Liver (tissue), 9 donors: ENCODE results near the gene HOOK2. TPM values are rescaled to one million over a fixed set of nuclear protein-coding genes. Genes with fewer than 3 reads are reported as not detected.
A peak's percentile ranks its signal among the peaks of the same experiment; 100 is the strongest.

ENCODE experiments used
- DNase-seq: peaks from one replicate; pipeline ENCODE4 v3.0.0-alpha.2; 2017; ENCODE audit warnings: low spot score
- H3K27ac ChIP-seq, 2 donors: one replicate each; pipeline ENCODE4 v1.7.0; 2013; ENCODE audit warnings: inconsistent platforms in 2 of 2, low read length in 2 of 2, control low read depth in 1 of 2, low read depth in 1 of 2, mild to moderate bottlenecking in 1 of 2
- H3K27me3 ChIP-seq, 4 donors: one replicate each; pipeline versions ENCODE4 v1.6.1 to v1.7.0; 2013; ENCODE audit warnings: low read length in 3 of 4, inconsistent platforms in 1 of 4, mild to moderate bottlenecking in 1 of 4, moderate library complexity in 1 of 4; ENCODE audit not compliant: control insufficient read depth in 4 of 4, insufficient read depth in 4 of 4
- H3K36me3 ChIP-seq, 4 donors: one replicate each; pipeline versions ENCODE4 v1.6.1 to v1.7.0; 2013; ENCODE audit warnings: low read length in 3 of 4, mild to moderate bottlenecking in 3 of 4, low read depth in 1 of 4, moderate library complexity in 1 of 4; ENCODE audit not compliant: control insufficient read depth in 4 of 4, insufficient read depth in 3 of 4
- H3K4me1 ChIP-seq, 4 donors: one replicate each; pipeline versions ENCODE4 v1.6.1 to v1.7.0; 2013; ENCODE audit warnings: low read length in 3 of 4, mild to moderate bottlenecking in 3 of 4, moderate library complexity in 1 of 4; ENCODE audit not compliant: control insufficient read depth in 4 of 4, insufficient read depth in 4 of 4
- H3K4me3 ChIP-seq, 3 donors: one replicate each; pipeline versions ENCODE4 v1.6.1 to v1.7.0; 2013; ENCODE audit warnings: low read length in 3 of 3, control low read depth in 1 of 3, low read depth in 1 of 3, mild to moderate bottlenecking in 1 of 3
- H3K9ac ChIP-seq, 2 donors: one replicate each; pipeline ENCODE4 v1.7.0; 2013; ENCODE audit warnings: low read length in 2 of 2, mild to moderate bottlenecking in 2 of 2, moderate library complexity in 2 of 2, control low read depth in 1 of 2, low read depth in 1 of 2
- H3K9me3 ChIP-seq, 4 donors: one replicate each; pipeline versions ENCODE4 v1.6.1 to v1.7.0; 2013; ENCODE audit warnings: low read length in 3 of 4; ENCODE audit not compliant: control insufficient read depth in 4 of 4
- EGR1 ChIP-seq, 2 donors: IDR thresholded peaks; 2 replicates each; pipeline ENCODE4 v1.6.1; 2016 to 2018; ENCODE audit warnings: antibody characterized with exemption in 2 of 2, low read depth in 2 of 2
- FOXA1 ChIP-seq: IDR thresholded peaks from 2 replicates; pipeline ENCODE4 v1.6.1; 2016; ENCODE audit warnings: antibody characterized with exemption
- FOXA2 ChIP-seq: IDR thresholded peaks from 2 replicates; pipeline ENCODE4 v1.6.1; 2016; ENCODE audit warnings: antibody characterized with exemption
- GABPA ChIP-seq, 2 donors: IDR thresholded peaks in 1 of 2; conservative IDR thresholded peaks in 1 of 2; 2 replicates each; pipeline ENCODE4 v1.6.1; 2016; ENCODE audit warnings: antibody characterized with exemption in 2 of 2, mild to moderate bottlenecking in 1 of 2, moderate library complexity in 1 of 2
- HNF4A ChIP-seq, 2 donors: conservative IDR thresholded peaks; 2 replicates each; pipeline ENCODE4 v1.6.1; 2016; ENCODE audit warnings: antibody characterized with exemption in 2 of 2, mild to moderate bottlenecking in 2 of 2
- HNF4G ChIP-seq: IDR thresholded peaks from 2 replicates; pipeline ENCODE4 v1.6.1; 2016; ENCODE audit warnings: antibody characterized with exemption
- JUND ChIP-seq, 2 donors: IDR thresholded peaks; 2 replicates each; pipeline ENCODE4 v1.6.1; 2016; ENCODE audit warnings: antibody characterized with exemption in 2 of 2
- NR2F2 ChIP-seq: IDR thresholded peaks from 2 replicates; pipeline ENCODE4 v1.6.1; 2016; ENCODE audit warnings: antibody characterized with exemption
- RAD21 ChIP-seq, 2 donors: IDR thresholded peaks; 2 replicates each; pipeline ENCODE4 v1.6.1; 2016; ENCODE audit warnings: antibody characterized with exemption in 2 of 2, mild to moderate bottlenecking in 2 of 2
- RXRA ChIP-seq, 2 donors: IDR thresholded peaks; 2 replicates each; pipeline ENCODE4 v1.6.1; 2017 to 2018; ENCODE audit warnings: antibody characterized with exemption in 2 of 2, mild to moderate bottlenecking in 1 of 2
- SP1 ChIP-seq: IDR thresholded peaks from 2 replicates; pipeline ENCODE4 v1.6.1; 2018; ENCODE audit warnings: antibody characterized with exemption, mild to moderate bottlenecking
- TAF1 ChIP-seq: conservative IDR thresholded peaks from 2 replicates; pipeline ENCODE4 v1.6.1; 2016; ENCODE audit warnings: antibody characterized with exemption, mild to moderate bottlenecking
- YY1 ChIP-seq: IDR thresholded peaks from 2 replicates; pipeline ENCODE4 v1.6.1; 2016; ENCODE audit warnings: antibody characterized with exemption, mild to moderate bottlenecking
- WGBS: extraction: QIAGEN DNeasy Blood & Tissue Kit; methylation state at CpG from one replicate; pipeline ENCODE4 v1.1.7; 2013; 5-methylcytosine and 5-hydroxymethylcytosine counted together
- polyA plus RNA-seq, 2 donors: library from polyadenylated mRNA; stranded (reverse) in 1 of 2; unstranded in 1 of 2; fragments of 200-250 nt in 1 of 2; fragments of >200 nt in 1 of 2; fragmentation: Nextera tagmentation in 1 of 2; extraction: Ambion mirVana in 1 of 2; gene quantifications; one replicate each; pipeline versions ENCODE4 v1.2.1 to v1.2.3, GENCODE V29; 2013 to 2015
- total RNA-seq, 2 donors: library from RNA; depleted of rRNA; stranded (reverse); fragments of >200 nt; gene quantifications; one replicate each; pipeline ENCODE4 v1.2.3, GENCODE V29; 2014
- TF ChIP-seq, protein P1 (sequence below): fragments of 150-350 bp; IDR thresholded peaks from 2 replicates; pipeline ENCODE4 v1.5.1; 2017; ENCODE audit warnings: improper control_type of control experiment, low read depth, low read length; ENCODE audit not compliant: missing input control
- TF ChIP-seq, protein P2 (sequence below): IDR thresholded peaks from 2 replicates; pipeline ENCODE4 v1.6.1; 2016; ENCODE audit warnings: antibody characterized with exemption, mild to moderate bottlenecking
- TF ChIP-seq, protein P3 (sequence below): IDR thresholded peaks from 2 replicates; pipeline ENCODE4 v1.6.1; 2016; ENCODE audit warnings: antibody characterized with exemption
- TF ChIP-seq, protein P4 (sequence below): IDR thresholded peaks from 2 replicates; pipeline ENCODE4 v1.6.1; 2016; ENCODE audit warnings: antibody characterized with exemption
- donor health status: healthy.
- donor health status: healthy.
- donor health status: healthy.
- donor health status: healthy.
- donor health status: healthy.

The HOOK2 gene
- total and polyA plus RNA-seq, 4 donors: 11.3 to 36.4 (median 15.0) TPM

DNA sequence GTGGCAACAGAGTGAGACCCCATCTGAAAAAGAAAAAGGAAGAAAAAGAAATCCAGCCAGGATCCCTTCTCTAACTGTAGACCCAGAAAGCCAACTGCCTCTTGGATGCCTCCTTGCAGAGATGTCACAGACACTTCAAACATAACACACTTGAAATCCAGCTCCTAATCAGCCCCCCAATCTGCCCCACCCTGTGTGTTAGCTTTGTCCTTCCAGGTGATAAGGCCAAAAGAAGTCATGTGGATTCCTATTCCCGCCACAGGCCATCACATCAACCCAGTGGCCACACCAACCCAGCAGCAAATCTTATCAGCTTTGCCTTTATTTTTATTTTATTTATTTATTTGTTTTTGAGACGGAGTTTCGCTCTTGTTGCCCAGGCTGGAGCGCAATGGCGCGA is 15.7 kb downstream of the HOOK2 start:
- Histone ChIP-seq H3K27me3 (no peaks in the 10 kb centered on the region), H3K4me1 (peaks cover 2 to 14% (median 6%) of the 10 kb centered on the region in 4 donors), H3K4me3 (no peak overlapping the region), H3K9ac (no peak overlapping the region), H3K36me3 (peaks cover 2 to 12% (median 6%) of the 10 kb centered on the region in 4 donors), H3K27ac (no peak overlapping the region), H3K9me3 (no peaks in the 10 kb centered on the region)
- no peak for DNase-seq
- WGBS: 92% methylated on average over 6 of the region's 6 CpGs
- no peak for TF ChIP-seq FOXA1
- no peak for TF ChIP-seq SP1
- no peak for TF ChIP-seq HNF4G
- no peak for TF ChIP-seq YY1
- TF ChIP-seq, protein P1, sequence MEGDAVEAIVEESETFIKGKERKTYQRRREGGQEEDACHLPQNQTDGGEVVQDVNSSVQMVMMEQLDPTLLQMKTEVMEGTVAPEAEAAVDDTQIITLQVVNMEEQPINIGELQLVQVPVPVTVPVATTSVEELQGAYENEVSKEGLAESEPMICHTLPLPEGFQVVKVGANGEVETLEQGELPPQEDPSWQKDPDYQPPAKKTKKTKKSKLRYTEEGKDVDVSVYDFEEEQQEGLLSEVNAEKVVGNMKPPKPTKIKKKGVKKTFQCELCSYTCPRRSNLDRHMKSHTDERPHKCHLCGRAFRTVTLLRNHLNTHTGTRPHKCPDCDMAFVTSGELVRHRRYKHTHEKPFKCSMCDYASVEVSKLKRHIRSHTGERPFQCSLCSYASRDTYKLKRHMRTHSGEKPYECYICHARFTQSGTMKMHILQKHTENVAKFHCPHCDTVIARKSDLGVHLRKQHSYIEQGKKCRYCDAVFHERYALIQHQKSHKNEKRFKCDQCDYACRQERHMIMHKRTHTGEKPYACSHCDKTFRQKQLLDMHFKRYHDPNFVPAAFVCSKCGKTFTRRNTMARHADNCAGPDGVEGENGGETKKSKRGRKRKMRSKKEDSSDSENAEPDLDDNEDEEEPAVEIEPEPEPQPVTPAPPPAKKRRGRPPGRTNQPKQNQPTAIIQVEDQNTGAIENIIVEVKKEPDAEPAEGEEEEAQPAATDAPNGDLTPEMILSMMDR: no peak
- TF ChIP-seq, protein P2, sequence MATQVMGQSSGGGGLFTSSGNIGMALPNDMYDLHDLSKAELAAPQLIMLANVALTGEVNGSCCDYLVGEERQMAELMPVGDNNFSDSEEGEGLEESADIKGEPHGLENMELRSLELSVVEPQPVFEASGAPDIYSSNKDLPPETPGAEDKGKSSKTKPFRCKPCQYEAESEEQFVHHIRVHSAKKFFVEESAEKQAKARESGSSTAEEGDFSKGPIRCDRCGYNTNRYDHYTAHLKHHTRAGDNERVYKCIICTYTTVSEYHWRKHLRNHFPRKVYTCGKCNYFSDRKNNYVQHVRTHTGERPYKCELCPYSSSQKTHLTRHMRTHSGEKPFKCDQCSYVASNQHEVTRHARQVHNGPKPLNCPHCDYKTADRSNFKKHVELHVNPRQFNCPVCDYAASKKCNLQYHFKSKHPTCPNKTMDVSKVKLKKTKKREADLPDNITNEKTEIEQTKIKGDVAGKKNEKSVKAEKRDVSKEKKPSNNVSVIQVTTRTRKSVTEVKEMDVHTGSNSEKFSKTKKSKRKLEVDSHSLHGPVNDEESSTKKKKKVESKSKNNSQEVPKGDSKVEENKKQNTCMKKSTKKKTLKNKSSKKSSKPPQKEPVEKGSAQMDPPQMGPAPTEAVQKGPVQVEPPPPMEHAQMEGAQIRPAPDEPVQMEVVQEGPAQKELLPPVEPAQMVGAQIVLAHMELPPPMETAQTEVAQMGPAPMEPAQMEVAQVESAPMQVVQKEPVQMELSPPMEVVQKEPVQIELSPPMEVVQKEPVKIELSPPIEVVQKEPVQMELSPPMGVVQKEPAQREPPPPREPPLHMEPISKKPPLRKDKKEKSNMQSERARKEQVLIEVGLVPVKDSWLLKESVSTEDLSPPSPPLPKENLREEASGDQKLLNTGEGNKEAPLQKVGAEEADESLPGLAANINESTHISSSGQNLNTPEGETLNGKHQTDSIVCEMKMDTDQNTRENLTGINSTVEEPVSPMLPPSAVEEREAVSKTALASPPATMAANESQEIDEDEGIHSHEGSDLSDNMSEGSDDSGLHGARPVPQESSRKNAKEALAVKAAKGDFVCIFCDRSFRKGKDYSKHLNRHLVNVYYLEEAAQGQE: no peak
- no peak for TF ChIP-seq FOXA2
- TF ChIP-seq TAF1: no peak
- no peak for TF ChIP-seq JUND (IDR thresholded peaks at IDR 0.05)
- TF ChIP-seq GABPA (IDR thresholded peaks at IDR 0.05 in 1 of 2, conservative IDR thresholded peaks at IDR 0.05 in 1 of 2): no peak

DNA sequence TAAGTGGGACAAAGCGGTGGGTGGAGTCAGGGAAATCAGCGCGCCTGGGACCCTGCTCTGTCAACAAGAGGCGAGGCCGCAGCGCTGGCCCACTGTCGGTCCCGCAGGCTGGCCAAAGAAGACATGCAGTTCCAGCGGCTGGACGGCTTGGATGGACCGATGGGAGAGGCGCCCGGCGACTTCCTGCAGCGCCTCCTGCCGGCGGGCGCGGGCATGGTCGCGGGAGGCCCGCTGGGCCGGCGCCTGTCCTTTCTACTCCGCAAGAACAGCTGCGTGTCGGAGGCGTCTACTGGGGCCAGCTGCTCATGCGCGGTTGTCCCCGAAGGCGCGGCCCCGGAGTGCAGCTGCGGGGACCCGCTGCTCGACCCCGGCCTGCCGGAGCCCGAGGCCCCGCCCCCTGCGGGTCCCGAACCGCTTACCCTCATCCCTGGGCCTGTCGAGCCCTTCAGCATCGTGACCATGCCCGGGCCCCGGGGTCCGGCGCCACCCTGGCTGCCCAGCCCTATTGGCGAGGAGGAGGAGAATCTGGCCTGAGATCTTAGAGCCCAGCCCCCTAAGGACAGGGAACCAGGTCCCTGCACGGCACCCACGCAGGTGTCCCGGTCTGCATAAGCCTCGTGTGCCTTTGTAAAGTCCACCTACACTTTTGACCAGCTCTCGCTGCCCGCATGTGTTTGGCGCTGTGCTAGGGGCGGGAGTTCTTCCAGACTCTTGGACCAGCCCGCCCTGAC is 17.6 kb downstream of the HOOK2 start:
- Histone ChIP-seq H3K27me3 (peaks cover 0 to 2% (median 0%) of the 10 kb centered on the region in 4 donors), H3K36me3 (peaks cover 0 to 4% (median 0%) of the 10 kb centered on the region in 4 donors), H3K9me3 (no peaks in the 10 kb centered on the region), H3K4me1 (peaks cover 2 to 8% (median 6%) of the 10 kb centered on the region in 4 donors), H3K9ac (no peak overlapping the region), H3K27ac (no peak overlapping the region), H3K4me3 (peak overlapping the region in 1 of 3 donors; percentile 46)
- 3% methylated on average over 60 of the region's 60 CpGs for WGBS
- DNase-seq: peak; percentile 82
- TF ChIP-seq, protein P2: no peak
- TF ChIP-seq, protein P1: peak; percentile 92
- TF ChIP-seq NR2F2: no peak
- no peak for TF ChIP-seq EGR1 (IDR thresholded peaks at IDR 0.05; ENCODE audit: low read depth in 2 of 2)
- peak; percentile 73 to 83 for TF ChIP-seq RAD21 (IDR thresholded peaks at IDR 0.05)
- TF ChIP-seq RXRA (IDR thresholded peaks at IDR 0.05): no peak
- TF ChIP-seq YY1: no peak
- TF ChIP-seq TAF1: no peak
- no peak for TF ChIP-seq SP1
- TF ChIP-seq HNF4A (conservative IDR thresholded peaks at IDR 0.05): no peak
- TF ChIP-seq, protein P3, sequence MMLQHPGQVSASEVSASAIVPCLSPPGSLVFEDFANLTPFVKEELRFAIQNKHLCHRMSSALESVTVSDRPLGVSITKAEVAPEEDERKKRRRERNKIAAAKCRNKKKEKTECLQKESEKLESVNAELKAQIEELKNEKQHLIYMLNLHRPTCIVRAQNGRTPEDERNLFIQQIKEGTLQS: no peak
- TF ChIP-seq JUND (IDR thresholded peaks at IDR 0.05): no peak
- TF ChIP-seq FOXA2: no peak
- no peak for TF ChIP-seq GABPA (IDR thresholded peaks at IDR 0.05 in 1 of 2, conservative IDR thresholded peaks at IDR 0.05 in 1 of 2)
- TF ChIP-seq FOXA1: no peak
- TF ChIP-seq, protein P4, sequence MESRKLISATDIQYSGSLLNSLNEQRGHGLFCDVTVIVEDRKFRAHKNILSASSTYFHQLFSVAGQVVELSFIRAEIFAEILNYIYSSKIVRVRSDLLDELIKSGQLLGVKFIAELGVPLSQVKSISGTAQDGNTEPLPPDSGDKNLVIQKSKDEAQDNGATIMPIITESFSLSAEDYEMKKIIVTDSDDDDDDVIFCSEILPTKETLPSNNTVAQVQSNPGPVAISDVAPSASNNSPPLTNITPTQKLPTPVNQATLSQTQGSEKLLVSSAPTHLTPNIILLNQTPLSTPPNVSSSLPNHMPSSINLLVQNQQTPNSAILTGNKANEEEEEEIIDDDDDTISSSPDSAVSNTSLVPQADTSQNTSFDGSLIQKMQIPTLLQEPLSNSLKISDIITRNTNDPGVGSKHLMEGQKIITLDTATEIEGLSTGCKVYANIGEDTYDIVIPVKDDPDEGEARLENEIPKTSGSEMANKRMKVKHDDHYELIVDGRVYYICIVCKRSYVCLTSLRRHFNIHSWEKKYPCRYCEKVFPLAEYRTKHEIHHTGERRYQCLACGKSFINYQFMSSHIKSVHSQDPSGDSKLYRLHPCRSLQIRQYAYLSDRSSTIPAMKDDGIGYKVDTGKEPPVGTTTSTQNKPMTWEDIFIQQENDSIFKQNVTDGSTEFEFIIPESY: no peak
